ENCODE results near the gene TSC22D3.

TSC22D3 gene

GRCh38 chrX:107724653-107725052 is 50.9 kb downstream of the TSC22D3 start:
- peak overlapping the region; percentile 92 for H3K27ac ChIP-seq
- TF ChIP-seq CTCF (conservative IDR thresholded peaks at IDR 0.05): no peak
- TF ChIP-seq ZFX (IDR thresholded peaks at IDR 0.05): no peak

GRCh38 chrX:107723511-107723910 is 52.1 kb downstream of the TSC22D3 start:
- H3K27ac ChIP-seq: peak overlapping the region; percentile 92
- TF ChIP-seq ZFX (IDR thresholded peaks at IDR 0.05) (no peak), CTCF (conservative IDR thresholded peaks at IDR 0.05) (no peak)

- peak overlapping the region; percentile 92 for H3K27ac ChIP-seq
- TF ChIP-seq ZFX (IDR thresholded peaks at IDR 0.05): no peak
- TF ChIP-seq CTCF (conservative IDR thresholded peaks at IDR 0.05): no peak
Measured at GRCh38 chrX:107721966-107722707, 53.5 kb downstream of the TSC22D3 start.

GRCh38 chrX:107721318-107721717 is 54.3 kb downstream of the TSC22D3 start:
- TF ChIP-seq ZFX (IDR thresholded peaks at IDR 0.05) (no peak), CTCF (conservative IDR thresholded peaks at IDR 0.05) (no peak)
- H3K27ac ChIP-seq: peak overlapping the region; percentile 92

- H3K27ac ChIP-seq: peak overlapping the region; percentile 92; the same call in 1 of the 2 replicates
- TF ChIP-seq CTCF (conservative IDR thresholded peaks at IDR 0.05): peak; percentile 80
- TF ChIP-seq ZFX (IDR thresholded peaks at IDR 0.05): no peak
Measured at GRCh38 chrX:107718156-107718621, 57.4 kb downstream of the TSC22D3 start.

GRCh38 chrX:107716816-107717700 is 58.5 kb downstream of the TSC22D3 start:
- peak overlapping the region; percentile 95 for H3K27ac ChIP-seq
- TF ChIP-seq CTCF (conservative IDR thresholded peaks at IDR 0.05) (no peak), ZFX (IDR thresholded peaks at IDR 0.05) (no peak)
